SKM-1 (cell line): ENCODE measurements around the gene OR2W1.

ENCODE experiments used
- DNase-seq: peaks from one replicate; lab custom pipeline; 2025; ENCODE audit not compliant: unreplicated experiment; lab: John Stamatoyannopoulos, UW

Gene OR2W1

GRCh38 chr6:28996844-28997510, 48.0 kb downstream of the OR2W1 start:
- no peak for DNase-seq

- no peak for DNase-seq
Observed at GRCh38 chr6:28995093-28995650, 49.8 kb downstream of the OR2W1 start.
